Measurements from ENCODE around the gene TACO1. TPM values are rescaled to one million over a fixed set of nuclear protein-coding genes. Genes with fewer than 3 reads are reported as not detected.

The TACO1 gene
- polyA plus RNA-seq, 4 donors = 24.1 to 48.8 (median 32.5) TPM

Other genes starting within 250 kb of the TACO1 start
- gene CYB561, start 154.6 kb upstream of the TACO1 start, polyA plus RNA-seq = 10 to 100 TPM; 18.4 to 60.2 (median 34.3) TPM
- 100 to 1,000 TPM in 3 of 4 donors, 10 to 100 TPM in 1; 49.6 to 216 (median 161) TPM for gene ACE, start 123.8 kb upstream of the TACO1 start, polyA plus RNA-seq
- 1 to 10 TPM in 2 of 4 donors, under 1 TPM in 2; 0.43 to 8.0 (median 0.76) TPM for gene KCNH6, start 77.5 kb upstream of the TACO1 start, polyA plus RNA-seq
- 10 to 100 TPM; 18.4 to 87.6 (median 27.7) TPM for gene DCAF7, start 50.4 kb upstream of the TACO1 start, polyA plus RNA-seq
- 10 to 100 TPM in 3 of 4 donors, 1 to 10 TPM in 1; 8.1 to 17.1 (median 11.1) TPM for gene MAP3K3, start 21.5 kb downstream of the TACO1 start, polyA plus RNA-seq
- 10 to 100 TPM in 3 of 4 donors, 1 to 10 TPM in 1; 2.0 to 14.7 (median 12.5) TPM for gene LIMD2, start 99.2 kb downstream of the TACO1 start, polyA plus RNA-seq
- 10 to 100 TPM in 3 of 4 donors, 1 to 10 TPM in 1; 8.1 to 35.2 (median 13.3) TPM for gene STRADA, start 140.9 kb downstream of the TACO1 start, polyA plus RNA-seq
- 100 to 1,000 TPM in 1 of 4 donors, 10 to 100 TPM in 3; 19.5 to 113 (median 60.1) TPM for gene CCDC47, start 172.7 kb downstream of the TACO1 start, polyA plus RNA-seq
- gene DDX42, start 173.3 kb downstream of the TACO1 start, polyA plus RNA-seq = 100 to 1,000 TPM in 1 of 4 donors, 10 to 100 TPM in 3; 43.5 to 128 (median 51.6) TPM
- gene PSMC5, start 226.5 kb downstream of the TACO1 start, polyA plus RNA-seq = 100 to 1,000 TPM; 104 to 180 (median 144) TPM
- 10 to 100 TPM; 13.9 to 45.5 (median 19.7) TPM for gene FTSJ3, start 226.8 kb downstream of the TACO1 start, polyA plus RNA-seq
- 10 to 100 TPM; 44.0 to 95.3 (median 60.8) TPM for gene SMARCD2, start 241.8 kb downstream of the TACO1 start, polyA plus RNA-seq

Data from small intestine (tissue), 4 donors.